ENCODE measurements around the gene RNF220. TPM values are rescaled to one million over a fixed set of nuclear protein-coding genes. Genes with fewer than 3 reads are reported as not detected.

The RNF220 gene
- polyA plus RNA-seq (ENCODE audit: insufficient read length): 59.6 TPM

GRCh38 chr1:44405031-44405797 lies at the start of gene RNF220:
RNF220 (plus strand) TSS chr1:44405255.
- DNase-seq: peak; percentile 45

- DNase-seq: no peak
These were observed 49.3 kb upstream of the RNF220 start for GRCh38 chr1:44355582-44356305.

GRCh38 chr1:44357710-44358109 lies 47.3 kb upstream of the RNF220 start:
- DNase-seq: no peak

GRCh38 chr1:44359234-44359935 lies 45.7 kb upstream of the RNF220 start:
- DNase-seq: no peak

GRCh38 chr1:44361478-44361877 lies 43.6 kb upstream of the RNF220 start:
- DNase-seq: no peak

- no peak for DNase-seq
These were observed 38.6 kb upstream of the RNF220 start for GRCh38 chr1:44366371-44366975.

- no peak for DNase-seq
These were observed 37.1 kb upstream of the RNF220 start for GRCh38 chr1:44367944-44368343.

GRCh38 chr1:44368471-44369151 lies 36.4 kb upstream of the RNF220 start:
- DNase-seq: no peak

GRCh38 chr1:44371206-44371605 lies 33.8 kb upstream of the RNF220 start:
- DNase-seq: no peak

- DNase-seq: no peak
These were observed 29.5 kb upstream of the RNF220 start for GRCh38 chr1:44375547-44375946.

- peak; percentile 34 for DNase-seq
These were observed 26.9 kb upstream of the RNF220 start for GRCh38 chr1:44377925-44378784.

- no peak for DNase-seq
These were observed 24.3 kb upstream of the RNF220 start for GRCh38 chr1:44380666-44381177.

- DNase-seq: no peak
These were observed 16.5 kb upstream of the RNF220 start for GRCh38 chr1:44388551-44388950.

- no peak for DNase-seq
These were observed 15.6 kb upstream of the RNF220 start for GRCh38 chr1:44389437-44389836.

- no peak for DNase-seq
These were observed 14.8 kb upstream of the RNF220 start for GRCh38 chr1:44390277-44390676.

GRCh38 chr1:44401256-44402228 lies 3.5 kb upstream of the RNF220 start:
- no peak for DNase-seq

- no peak for DNase-seq
These were observed 1.0 kb downstream of the RNF220 start for GRCh38 chr1:44405798-44406736.

- peak; percentile 18 for DNase-seq
These were observed 1.8 kb downstream of the RNF220 start for GRCh38 chr1:44406737-44407429.

Measured in hindlimb muscle (tissue), 1 donor.